GM19193 (cell line): ENCODE measurements around the gene WDR73.

Experiments used
- POLR2A ChIP-seq: IDR thresholded peaks from 4 replicates; pipeline ENCODE4 v1.6.1; 2011; ENCODE audit not compliant: insufficient read depth, insufficient read length; ENCODE audit errors: extremely low read depth

Gene WDR73

DNA sequence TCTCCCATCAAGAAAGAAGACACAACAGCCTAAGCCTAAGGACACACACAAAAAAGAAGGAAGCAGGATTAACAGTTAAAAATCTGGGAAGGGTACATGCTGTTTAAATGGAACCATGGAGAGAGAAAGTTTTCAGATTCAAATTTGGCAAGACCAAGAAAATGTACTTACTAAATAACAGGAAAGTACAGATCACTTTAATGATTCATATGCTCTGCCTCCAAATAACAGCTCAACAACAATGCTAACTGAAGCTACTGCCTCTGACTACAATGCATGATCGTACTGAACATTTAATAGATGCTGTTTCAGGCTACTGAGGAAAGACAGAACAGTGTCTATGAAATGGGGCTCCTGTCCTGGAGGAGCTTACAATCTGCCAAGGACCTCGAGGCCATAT, 12.3 kb upstream of the WDR73 start:
- no peak for TF ChIP-seq POLR2A

- TF ChIP-seq POLR2A, result no peak
Observed at GRCh38 chr15:84661001-84661400, 6.9 kb upstream of the WDR73 start.

GRCh38 chr15:84659904-84660781, 6.1 kb upstream of the WDR73 start:
- TF ChIP-seq POLR2A, result no peak

DNA sequence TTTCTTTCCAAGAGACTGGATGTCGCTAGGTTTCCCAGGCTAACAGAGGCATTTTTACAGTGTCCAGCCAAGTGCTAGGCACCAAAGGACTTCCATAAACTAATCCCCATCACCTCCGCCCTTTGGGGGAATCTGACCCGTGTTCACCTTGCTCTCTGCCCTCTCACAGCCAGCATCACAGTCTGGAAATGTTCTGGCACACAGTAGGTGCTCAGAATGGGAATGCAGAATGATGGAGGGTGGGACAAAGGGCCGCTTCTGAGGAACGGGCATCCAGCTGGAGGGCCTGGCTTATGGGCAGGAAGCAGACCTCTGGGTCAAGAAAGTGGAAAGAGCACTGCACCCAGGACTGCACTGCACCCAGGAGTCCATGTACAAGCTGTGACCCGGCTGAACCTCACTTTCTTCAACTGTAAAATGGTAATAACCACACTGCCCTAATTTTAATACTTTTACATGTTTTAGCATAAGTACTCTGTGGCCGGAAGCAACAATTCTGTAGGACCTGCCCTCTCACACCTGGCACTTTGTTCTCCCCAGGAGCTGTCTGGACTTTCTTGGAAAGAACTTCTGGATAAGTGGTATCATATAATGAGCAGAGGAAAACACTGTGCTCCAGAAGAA, 4.8 kb upstream of the WDR73 start:
- TF ChIP-seq POLR2A, result no peak

GRCh38 chr15:84658080-84658787, 4.2 kb upstream of the WDR73 start, which contains the start of gene NMB:
Gene NMB, minus strand, starts transcription at chr15:84658199. Its CDS starts 47 bp downstream, at chr15:84658152.
- peak; percentile 54 for TF ChIP-seq POLR2A

DNA sequence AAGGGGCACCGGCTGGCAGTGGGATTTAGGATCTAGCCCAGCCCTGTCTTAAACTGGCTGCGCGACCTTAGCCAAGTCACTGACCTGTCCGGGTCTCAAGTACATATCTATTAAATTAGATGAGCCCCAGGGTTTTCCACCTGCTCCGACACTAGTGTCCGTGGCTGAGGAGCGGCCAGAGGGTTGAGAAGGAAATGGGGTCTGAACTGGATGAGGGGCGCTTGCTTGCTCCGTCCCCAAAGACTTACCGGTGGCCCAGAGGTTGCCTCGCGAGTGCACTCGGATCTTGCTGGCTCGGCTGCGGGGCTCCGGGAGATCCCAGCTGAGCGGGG, 3.6 kb upstream of the WDR73 start:
- no peak for TF ChIP-seq POLR2A

DNA sequence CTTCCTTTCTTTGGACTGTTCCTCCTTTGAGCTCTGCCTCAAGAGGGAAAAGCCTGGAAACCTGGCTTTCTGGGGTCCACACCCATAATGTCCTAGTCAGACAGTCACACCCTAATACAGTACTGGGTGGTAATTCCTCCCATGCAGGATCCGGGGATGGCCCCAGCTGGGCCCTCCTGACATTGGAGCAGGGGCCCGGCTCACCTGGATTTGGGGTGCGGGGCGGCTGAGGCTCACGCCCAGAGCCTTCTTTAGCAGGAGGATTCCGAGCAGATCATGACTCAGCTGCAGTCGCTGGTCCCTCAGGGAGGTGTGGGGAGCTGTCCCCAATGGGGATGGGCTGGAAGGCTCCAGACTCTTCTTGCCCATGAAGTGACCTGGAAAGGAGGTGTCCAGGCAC, 2.9 kb upstream of the WDR73 start:
- TF ChIP-seq POLR2A, result no peak

- no peak for TF ChIP-seq POLR2A
Observed at GRCh38 chr15:84654689-84655453, 788 bp upstream of the WDR73 start.

DNA sequence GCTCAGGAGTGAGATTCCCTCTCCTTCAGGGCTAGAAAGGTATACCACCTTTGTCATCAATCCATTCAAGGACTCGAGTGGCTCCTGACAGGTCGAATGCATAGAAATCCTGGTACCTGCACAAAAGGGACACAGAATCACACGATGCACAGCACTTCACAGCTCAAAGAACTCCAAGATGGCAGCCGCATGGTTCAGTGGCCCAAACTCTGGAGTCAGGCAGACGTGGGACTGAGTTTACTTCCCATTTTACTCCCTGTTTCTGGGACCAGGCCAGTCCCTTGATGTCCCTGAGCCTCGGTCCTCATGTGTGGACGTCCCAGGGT, 536 bp downstream of the WDR73 start:
- TF ChIP-seq POLR2A, result no peak

GRCh38 chr15:84649706-84650105, 4.4 kb downstream of the WDR73 start:
- no peak for TF ChIP-seq POLR2A

DNA sequence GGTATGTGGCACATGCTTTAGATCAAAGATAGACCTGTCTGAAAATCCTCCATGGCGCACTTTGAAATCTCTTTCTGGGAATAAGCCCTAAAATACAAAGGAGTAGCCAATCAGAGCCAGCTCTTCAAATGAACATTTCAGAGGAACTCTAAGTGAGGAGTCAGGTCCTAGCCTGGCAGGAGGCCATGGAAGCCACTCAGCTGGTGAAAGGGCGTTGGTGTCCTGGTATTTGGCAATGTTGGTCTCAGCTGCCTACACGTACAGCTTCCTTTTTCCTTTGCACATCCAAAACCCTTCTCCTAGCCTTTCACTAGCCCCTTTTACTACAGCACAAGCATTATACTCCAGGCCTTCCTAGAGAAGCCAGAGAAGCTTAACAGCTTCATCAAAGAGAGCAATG, 5.5 kb downstream of the WDR73 start:
- TF ChIP-seq POLR2A, result no peak

GRCh38 chr15:84647726-84648125, 6.4 kb downstream of the WDR73 start:
- no peak for TF ChIP-seq POLR2A

- no peak for TF ChIP-seq POLR2A
Observed at GRCh38 chr15:84645997-84646396, 8.1 kb downstream of the WDR73 start.

DNA sequence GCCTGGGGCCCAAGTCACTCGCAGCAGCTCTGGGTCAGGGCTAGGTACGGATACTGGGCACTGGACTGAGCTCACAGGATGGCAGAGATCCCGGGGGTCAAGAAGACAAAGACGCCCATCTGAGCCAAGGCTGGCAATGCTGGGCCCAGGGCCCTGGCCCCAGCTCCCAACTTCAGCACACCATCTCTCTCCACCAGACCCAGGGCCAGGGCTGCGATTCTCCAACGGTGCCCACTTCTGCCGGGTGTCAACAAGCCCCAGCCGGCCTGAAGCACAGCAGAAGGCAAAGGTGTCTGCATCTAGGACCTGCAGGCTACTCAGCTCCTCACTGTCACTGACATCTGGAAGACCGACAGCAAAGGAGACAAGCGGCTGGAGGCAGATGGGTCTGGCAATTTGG, 8.6 kb downstream of the WDR73 start:
- TF ChIP-seq POLR2A, result no peak

DNA sequence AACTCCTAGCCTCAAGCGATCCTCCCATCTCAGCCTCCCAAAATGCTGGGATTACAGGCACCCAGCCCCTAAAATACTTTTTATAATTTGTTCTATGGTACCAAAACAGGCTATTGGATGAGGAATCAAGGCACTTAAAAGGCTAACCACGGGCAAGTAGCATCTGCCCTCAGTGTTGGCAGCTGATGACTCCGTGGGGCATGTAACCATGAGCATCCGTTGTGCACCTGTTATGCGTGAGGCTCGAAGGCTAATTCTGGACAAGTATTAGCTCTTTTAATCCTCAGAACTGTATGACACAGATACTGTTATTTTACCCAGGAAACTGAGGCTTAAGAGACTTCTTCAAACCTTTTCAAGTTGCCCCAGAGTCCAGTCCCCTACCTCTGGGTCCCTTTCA, 10.2 kb downstream of the WDR73 start:
- no peak for TF ChIP-seq POLR2A
